IMR-90 (cell line): ENCODE results near the gene BRMS1. TPM values are rescaled to one million over a fixed set of nuclear protein-coding genes. Genes with fewer than 3 reads are reported as not detected.

Source experiments
- ATAC-seq: fragments of 200-7000 bp; cut with Tn5 transposase; 2 replicates; pipeline ENCODE4 v1.9.1; 2020; ENCODE audit warnings: low read depth, mild to moderate bottlenecking, moderate library complexity
- BruUV-seq: library from RNA; stranded (reverse); fragments of 400-500 nt; replicated peaks from 2 replicates; lab custom pipeline; 2021; lab: Mats Ljungman, UMichigan
- CTCF ChIA-PET: fragments of 300-600 bp; formaldehyde crosslinking; extraction: SDS; loops from one replicate; lab custom pipeline; 2021; ENCODE audit warnings: antibody characterized with exemption; lab: Yijun Ruan, JAX
- POLR2A ChIA-PET: fragments of 300-600 bp; sonication (Branson Sonifier 250); formaldehyde crosslinking; loops from one replicate; lab custom pipeline; 2022; ENCODE audit warnings: antibody characterized with exemption; ENCODE audit not compliant: unreplicated experiment; lab: Charles Lee
- DNase-seq: peaks from one replicate; pipeline ENCODE4 v3.0.0; 2013
- H2AFZ ChIP-seq: replicated peaks from 2 replicates; pipeline ENCODE3; 2013; ENCODE audit warnings: low read length, mild to moderate bottlenecking; ENCODE audit not compliant: poor library complexity
- H2AK5ac ChIP-seq: 2 replicates; pipeline ENCODE4 v1.6.1; 2013; ENCODE audit warnings: low read depth, low read length, inconsistent platforms
- H2AK9ac ChIP-seq: replicated peaks from 2 replicates; pipeline ENCODE3; 2013; ENCODE audit warnings: mild to moderate bottlenecking, low read depth, low read length, moderate library complexity; ENCODE audit not compliant: poor library complexity
- H2BK120ac ChIP-seq: 2 replicates; pipeline ENCODE4 v1.6.1; 2013; ENCODE audit warnings: low read depth, low read length, inconsistent platforms
- H2BK15ac ChIP-seq: 3 replicates; pipeline ENCODE4 v1.6.1; 2013; ENCODE audit warnings: low read depth, low read length, inconsistent platforms
- H2BK20ac ChIP-seq: 2 replicates; pipeline ENCODE4 v1.6.1; 2013; ENCODE audit warnings: low read depth, mild to moderate bottlenecking, inconsistent platforms, low read length, moderate library complexity
- H2BK5ac ChIP-seq: 2 replicates; pipeline ENCODE4 v1.6.1; 2013; ENCODE audit warnings: mild to moderate bottlenecking, low read depth, low read length, inconsistent platforms; ENCODE audit not compliant: poor library complexity, severe bottlenecking
- H3K14ac ChIP-seq: replicated peaks from 2 replicates; pipeline ENCODE4 v1.6.1; 2013; ENCODE audit warnings: low read depth, low read length, inconsistent platforms
- H3K18ac ChIP-seq: 2 replicates; pipeline ENCODE4 v1.6.1; 2013; ENCODE audit warnings: low read depth, low read length, control low read depth
- H3K23ac ChIP-seq: 2 replicates; pipeline ENCODE4 v1.6.1; 2013; ENCODE audit warnings: low read depth, low read length, inconsistent platforms
- H3K27ac ChIP-seq: 2 replicates; pipeline ENCODE4 v1.5.1; 2013; ENCODE audit warnings: mild to moderate bottlenecking, control low read depth, low read length; ENCODE audit not compliant: insufficient read depth
- H3K27me3 ChIP-seq: 2 replicates; pipeline ENCODE4 v1.6.1; 2013; ENCODE audit warnings: low read length; ENCODE audit not compliant: control insufficient read depth, insufficient read depth
- H3K36me3 ChIP-seq: 2 replicates; pipeline ENCODE4 v1.6.1; 2013; ENCODE audit warnings: low read length, mixed read lengths; ENCODE audit not compliant: control insufficient read depth, insufficient read depth
- H3K4ac ChIP-seq: 2 replicates; pipeline ENCODE4 v1.6.1; 2013; ENCODE audit warnings: low read depth, low read length, inconsistent platforms
- H3K4me1 ChIP-seq: 2 replicates; pipeline ENCODE4 v1.6.1; 2013; ENCODE audit warnings: low read length, mixed read lengths; ENCODE audit not compliant: control insufficient read depth, insufficient read depth
- H3K4me2 ChIP-seq: 2 replicates; pipeline ENCODE4 v1.6.1; 2013; ENCODE audit warnings: low read depth, mild to moderate bottlenecking, control low read depth, low read length, moderate library complexity
- H3K4me3 ChIP-seq: 2 replicates; pipeline ENCODE4 v1.5.1; 2013; ENCODE audit warnings: low read depth, mild to moderate bottlenecking, control low read depth, low read length, moderate library complexity; ENCODE audit not compliant: insufficient read depth
- H3K56ac ChIP-seq: 2 replicates; pipeline ENCODE4 v1.6.1; 2013; ENCODE audit warnings: low read length, inconsistent platforms; ENCODE audit not compliant: insufficient read depth; ENCODE audit errors: extremely low read depth
- H3K79me1 ChIP-seq, 2 experiments: 2 replicates each; pipeline ENCODE4 v1.6.1; 2013; ENCODE audit warnings: low read length in 2 of 2, inconsistent platforms in 1 of 2, low read depth in 1 of 2
- H3K9ac ChIP-seq: 2 replicates; pipeline ENCODE4 v1.6.1; 2013; ENCODE audit warnings: low read depth, low read length, control low read depth
- H3K9me1 ChIP-seq: 2 replicates; pipeline ENCODE4 v1.6.1; 2013; ENCODE audit warnings: low read length, inconsistent platforms; ENCODE audit not compliant: insufficient read depth
- H3K9me3 ChIP-seq: 2 replicates; pipeline ENCODE4 v1.6.1; 2013; ENCODE audit warnings: low read length; ENCODE audit not compliant: control insufficient read depth, insufficient read depth
- H4K20me1 ChIP-seq: 2 replicates; pipeline ENCODE4 v1.6.1; 2013; ENCODE audit warnings: low read length, inconsistent platforms; ENCODE audit not compliant: insufficient read depth
- H4K5ac ChIP-seq: 2 replicates; pipeline ENCODE4 v1.6.1; 2013; ENCODE audit warnings: mild to moderate bottlenecking, low read depth, low read length, control low read depth
- H4K8ac ChIP-seq, 2 experiments: 2 replicates each; pipeline ENCODE4 v1.6.1; 2013; ENCODE audit warnings: low read depth in 2 of 2, low read length in 2 of 2, control low read depth in 1 of 2, inconsistent platforms in 1 of 2
- H4K91ac ChIP-seq: 2 replicates; pipeline ENCODE4 v1.6.1; 2013; ENCODE audit warnings: low read depth, low read length, inconsistent platforms; ENCODE audit not compliant: insufficient read depth
- MAFK ChIP-seq: IDR thresholded peaks from 2 replicates; pipeline ENCODE4 v1.6.1; 2012; ENCODE audit warnings: low read depth, low read length, improper control_type of control experiment
- RCOR1 ChIP-seq: IDR thresholded peaks from 2 replicates; pipeline ENCODE4 v1.6.1; 2012; ENCODE audit warnings: mild to moderate bottlenecking, low read length, improper control_type of control experiment; ENCODE audit not compliant: insufficient replicate concordance
- WGBS, 2 experiments: methylation state at CpG; one replicate each; pipeline versions ENCODE4 v1.1.5 to v1.1.7; 2013; ENCODE audit warnings: missing lambda C conversion rate in 2 of 2; ENCODE audit not compliant: insufficient read length in 1 of 2; ENCODE audit errors: extremely low coverage in 2 of 2; 5-methylcytosine and 5-hydroxymethylcytosine counted together
- dilution Hi-C: fragments of 300-500 bp; cut with HindIII; formaldehyde crosslinking; loops from one replicate; pipeline ENCODE4 v1.14.3; 2018; ENCODE audit warnings: low sequenced_read_pairs; ENCODE audit not compliant: unreplicated experiment
- in situ Hi-C: fragments of 300-500 bp; cut with MboI; formaldehyde crosslinking; loops from 3 replicates; pipeline ENCODE4 v1.14.3; 2019; ENCODE audit warnings: low sequenced_read_pairs, inconsistent platforms, mixed read lengths
- intact Hi-C: fragments of 100-400 bp; cut with micrococcal nuclease; formaldehyde crosslinking; loops from 2 replicates; pipeline ENCODE4 v1.10.0; 2022
- polyA plus RNA-seq, 3 experiments: library from polyadenylated mRNA; depleted of rRNA; stranded (reverse); fragments of >200 nt; gene quantifications; 2 replicates each; pipeline ENCODE4 v1.2.3, GENCODE V29; 2012; ENCODE audit warnings: low replicate concordance in 1 of 3
- total RNA-seq: library from RNA; depleted of rRNA; stranded (reverse); fragments of >200 nt; gene quantifications from 2 replicates; pipeline ENCODE4 v1.2.3, GENCODE V29; 2012
- TF ChIP-seq, protein P1 (sequence below): fragments of 150-350 bp; IDR thresholded peaks from 2 replicates; pipeline ENCODE4 v1.6.1; 2017; ENCODE audit warnings: mild to moderate bottlenecking, antibody characterized with exemption, low read length, low read depth

BRMS1 gene
- total and polyA plus RNA-seq, 2 of the 4 experiments (the other 2 are of a cell fraction): 48.3 to 57.9 TPM

DNA sequence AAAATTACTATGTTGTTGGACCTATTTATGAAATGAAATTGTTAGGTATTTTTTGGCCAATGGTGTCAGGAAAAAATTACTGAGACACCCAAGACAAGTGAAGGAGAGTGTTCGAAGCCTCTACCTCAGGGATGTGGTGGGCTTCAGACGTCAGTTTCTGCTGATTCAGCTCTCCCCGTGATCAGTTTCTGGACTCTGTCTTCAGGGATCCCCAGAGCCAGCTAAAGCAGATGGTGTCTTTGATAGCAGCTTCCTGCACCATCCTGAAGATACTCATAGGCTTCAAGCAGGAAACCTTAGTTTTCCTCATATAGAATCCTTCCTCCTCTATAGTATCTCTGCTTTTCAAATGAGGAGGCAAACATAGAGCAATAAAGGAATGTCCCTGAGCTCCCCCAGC is 35.4 kb downstream of the BRMS1 start:
- no peak overlapping the region for H2BK120ac ChIP-seq
- in situ Hi-C loops: loop anchor here (5.0 kb wide), 1 partner anchor 78 kb away; no protein-coding TSS in a partner anchor
- WGBS, 2 experiments: 50% methylated on average over 1 of the region's 3 CpGs; no CpG with 5 or more reads in 1 of the 2 experiments

More for the DNA sequence above, 35.4 kb downstream of the BRMS1 start:
- Histone ChIP-seq H2AFZ (no peak overlapping the region), H3K23ac (no peak overlapping the region), H3K4ac (no peak overlapping the region), H3K36me3 (no peaks in the 10 kb centered on the region), H2BK20ac (no peak overlapping the region), H3K14ac (no peak overlapping the region), H3K4me1 (peaks cover 3% of the 10 kb centered on the region; the same call in 1 of the 2 replicates), H4K8ac (no peak overlapping the region), H3K4me2 (no peak overlapping the region), H3K27ac (no peak overlapping the region), H3K56ac (no peak overlapping the region), H2BK15ac (no peak overlapping the region), H4K91ac (no peak overlapping the region), H2BK5ac (no peak overlapping the region), H3K9me3 (no peaks in the 10 kb centered on the region), H3K4me3 (no peak overlapping the region), H3K18ac (no peak overlapping the region), H4K5ac (no peak overlapping the region), H2AK5ac (no peak overlapping the region), H3K9me1 (no peaks in the 10 kb centered on the region), H3K79me1 (peaks cover 0 to 10% of the 10 kb centered on the region in 2 experiments; a peak in 1 of 4 replicates), H4K20me1 (peaks cover 16% of the 10 kb centered on the region), H3K9ac (no peak overlapping the region), H3K27me3 (peaks cover 12% of the 10 kb centered on the region), H2AK9ac (no peak overlapping the region)
- POLR2A ChIA-PET: interaction anchor here (1.3 kb wide), 1 partner anchor 18 kb away, joined by 4 read pairs; no protein-coding TSS in a partner anchor
- CTCF ChIA-PET: interaction anchor here (1.5 kb wide), 1 partner anchor 26 kb away, joined by 4 read pairs; the partner anchor contains the start of gene RIN1
- intact Hi-C loops: no loop called here
- ATAC-seq (no peak), DNase-seq (no peak)
- BruUV-seq: no TSS peak
- TF ChIP-seq MAFK (peak; percentile 68), RCOR1 (no peak)
- TF ChIP-seq, protein P1, sequence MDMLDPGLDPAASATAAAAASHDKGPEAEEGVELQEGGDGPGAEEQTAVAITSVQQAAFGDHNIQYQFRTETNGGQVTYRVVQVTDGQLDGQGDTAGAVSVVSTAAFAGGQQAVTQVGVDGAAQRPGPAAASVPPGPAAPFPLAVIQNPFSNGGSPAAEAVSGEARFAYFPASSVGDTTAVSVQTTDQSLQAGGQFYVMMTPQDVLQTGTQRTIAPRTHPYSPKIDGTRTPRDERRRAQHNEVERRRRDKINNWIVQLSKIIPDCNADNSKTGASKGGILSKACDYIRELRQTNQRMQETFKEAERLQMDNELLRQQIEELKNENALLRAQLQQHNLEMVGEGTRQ: no peak
- dilution Hi-C loops: no loop called here
